ENCODE measurements around the gene CALY. TPM values are rescaled to one million over a fixed set of nuclear protein-coding genes. Genes with fewer than 3 reads are reported as not detected.

CALY gene
- total RNA-seq, 1 experiment from 2014 or later = not detected

- no peak for DNase-seq (ENCODE audit: low read depth)
- in situ Hi-C loops (cut with HindIII; ENCODE audit: low pct_unique_long_range_greater_than_20kb, low sequenced_read_pairs) = no loop called here
Measured at GRCh38 chr10:133281628-133282372, 54.9 kb downstream of the CALY start.

GRCh38 chr10:133281084-133281483 is 55.6 kb downstream of the CALY start:
- DNase-seq (ENCODE audit: low read depth) = no peak
- in situ Hi-C loops (cut with HindIII; ENCODE audit: low pct_unique_long_range_greater_than_20kb, low sequenced_read_pairs) = no loop called here

DNA sequence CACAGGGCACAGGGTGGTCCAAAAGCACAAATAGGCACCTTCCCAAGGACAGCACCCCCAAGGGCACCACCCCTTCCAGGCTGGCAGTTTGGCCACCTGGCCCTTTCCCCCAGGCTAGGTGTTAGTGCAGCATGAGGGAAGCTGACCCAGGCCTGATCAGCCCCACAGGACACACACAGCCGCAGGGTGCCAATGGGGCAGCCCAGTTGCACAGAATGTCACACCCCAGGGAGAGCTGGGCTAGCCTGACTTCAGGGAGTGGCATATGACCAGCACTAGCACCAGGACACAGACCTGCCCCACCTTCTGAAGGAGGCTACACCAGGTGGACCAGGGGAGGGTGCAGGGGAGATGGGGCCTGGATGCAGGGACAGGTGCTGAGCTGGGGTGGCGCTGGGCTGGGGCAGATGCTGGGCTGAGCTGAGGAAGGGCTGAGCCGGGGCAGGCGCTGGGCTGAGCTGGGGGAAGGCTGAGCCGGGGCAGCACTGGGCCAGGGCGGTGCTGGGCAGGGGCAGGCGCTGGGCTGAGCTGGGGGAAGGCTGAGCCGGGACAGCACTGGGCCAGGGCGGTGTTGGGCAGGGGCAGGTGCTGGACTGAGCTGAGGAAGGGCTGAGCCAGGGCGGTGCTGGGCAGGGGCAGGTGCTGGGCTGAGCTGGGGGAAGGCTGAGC is 56.2 kb downstream of the CALY start:
- in situ Hi-C loops (cut with HindIII; ENCODE audit: low pct_unique_long_range_greater_than_20kb, low sequenced_read_pairs) = no loop called here
- DNase-seq (ENCODE audit: low read depth) = no peak

- no peak for DNase-seq (ENCODE audit: low read depth)
- in situ Hi-C loops (cut with HindIII; ENCODE audit: low pct_unique_long_range_greater_than_20kb, low sequenced_read_pairs) = no loop called here
Measured at GRCh38 chr10:133279326-133280226, 57.1 kb downstream of the CALY start.

DNA sequence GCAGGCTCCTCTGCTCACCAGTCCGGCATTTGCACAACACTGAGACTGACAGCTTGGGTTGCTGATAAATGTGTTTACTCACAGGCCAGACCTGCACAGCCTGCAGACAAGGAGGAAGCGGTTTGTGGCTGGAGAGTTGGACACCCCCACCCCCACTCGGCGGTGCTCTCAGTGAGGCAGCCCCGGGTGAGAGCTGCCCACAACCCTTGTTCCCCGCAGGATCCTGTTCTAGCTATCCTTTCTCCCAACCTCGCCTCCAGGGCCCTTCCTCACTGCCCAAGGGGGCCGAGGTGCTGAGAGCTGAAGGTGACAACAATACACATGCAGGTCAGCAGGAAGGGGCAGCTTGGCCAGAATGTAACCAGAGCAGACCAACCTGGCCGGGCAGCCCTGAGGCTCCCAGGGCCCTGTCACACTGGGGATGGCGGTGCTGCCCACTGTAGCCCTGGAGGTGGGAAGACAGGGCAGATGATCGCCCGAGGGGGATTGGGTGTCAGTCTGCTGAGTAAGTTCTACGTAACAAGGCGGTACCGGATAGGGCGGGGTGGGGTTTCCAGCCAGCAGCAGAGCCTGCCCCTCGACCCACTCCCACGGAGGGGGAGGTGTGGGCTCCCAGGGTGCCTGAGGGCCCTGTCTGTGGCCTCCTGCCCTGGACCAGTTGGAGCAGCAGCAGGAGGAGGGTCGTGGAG is 58.0 kb downstream of the CALY start:
- DNase-seq (ENCODE audit: low read depth) = no peak
- in situ Hi-C loops (cut with HindIII; ENCODE audit: low pct_unique_long_range_greater_than_20kb, low sequenced_read_pairs) = no loop called here

DNA sequence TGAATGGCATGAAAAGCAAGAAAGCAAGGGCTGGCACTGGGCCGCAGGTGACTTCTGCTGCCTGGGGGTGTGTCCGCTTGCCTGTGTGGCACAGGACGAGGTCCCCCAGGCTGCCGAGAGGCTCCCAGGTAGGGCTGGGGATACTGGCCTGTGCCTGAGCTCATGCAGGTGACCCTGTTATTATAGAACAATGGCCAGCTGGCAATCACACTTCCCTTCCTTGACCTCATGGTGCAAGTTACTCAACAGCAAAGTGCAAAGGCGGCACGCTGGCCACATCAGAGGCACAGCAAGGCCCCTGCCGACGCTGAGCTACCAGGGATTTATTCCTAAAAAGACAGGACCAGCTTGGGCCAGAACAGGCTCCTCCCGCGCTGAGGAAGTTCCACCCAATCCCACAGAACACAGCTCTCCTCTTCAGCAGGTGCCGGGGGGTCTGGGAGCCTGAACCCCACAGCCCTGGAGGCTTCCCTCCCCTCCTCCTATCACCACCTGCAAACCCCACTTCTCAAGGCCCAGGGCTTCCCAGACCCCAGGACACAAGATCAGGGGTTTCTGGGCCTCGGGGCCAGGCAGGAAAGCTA is 58.6 kb downstream of the CALY start:
- no peak for DNase-seq (ENCODE audit: low read depth)
- in situ Hi-C loops (cut with HindIII; ENCODE audit: low pct_unique_long_range_greater_than_20kb, low sequenced_read_pairs) = no loop called here

GRCh38 chr10:133277277-133277992 is 59.3 kb downstream of the CALY start:
- in situ Hi-C loops (cut with HindIII; ENCODE audit: low pct_unique_long_range_greater_than_20kb, low sequenced_read_pairs) = no loop called here
- no peak for DNase-seq (ENCODE audit: low read depth)

- DNase-seq (ENCODE audit: low read depth) = no peak
- in situ Hi-C loops (cut with HindIII; ENCODE audit: low pct_unique_long_range_greater_than_20kb, low sequenced_read_pairs) = no loop called here
Measured at GRCh38 chr10:133276435-133277201, 60.1 kb downstream of the CALY start, which contains the start of gene ADAM8. TSS of gene ADAM8 (minus strand) at chr10:133276868. CDS start at chr10:133276817, 51 bp downstream.

GRCh38 chr10:133276100-133276434 is 60.6 kb downstream of the CALY start:
- in situ Hi-C loops (cut with HindIII; ENCODE audit: low pct_unique_long_range_greater_than_20kb, low sequenced_read_pairs) = no loop called here

GRCh38 chr10:133275684-133276092 is 61.0 kb downstream of the CALY start:
- in situ Hi-C loops (cut with HindIII; ENCODE audit: low pct_unique_long_range_greater_than_20kb, low sequenced_read_pairs) = no loop called here
- DNase-seq (ENCODE audit: low read depth) = no peak

More at GRCh38 chr10:133276100-133276434, 60.6 kb downstream of the CALY start:
- no peak for DNase-seq (ENCODE audit: low read depth)

DNA sequence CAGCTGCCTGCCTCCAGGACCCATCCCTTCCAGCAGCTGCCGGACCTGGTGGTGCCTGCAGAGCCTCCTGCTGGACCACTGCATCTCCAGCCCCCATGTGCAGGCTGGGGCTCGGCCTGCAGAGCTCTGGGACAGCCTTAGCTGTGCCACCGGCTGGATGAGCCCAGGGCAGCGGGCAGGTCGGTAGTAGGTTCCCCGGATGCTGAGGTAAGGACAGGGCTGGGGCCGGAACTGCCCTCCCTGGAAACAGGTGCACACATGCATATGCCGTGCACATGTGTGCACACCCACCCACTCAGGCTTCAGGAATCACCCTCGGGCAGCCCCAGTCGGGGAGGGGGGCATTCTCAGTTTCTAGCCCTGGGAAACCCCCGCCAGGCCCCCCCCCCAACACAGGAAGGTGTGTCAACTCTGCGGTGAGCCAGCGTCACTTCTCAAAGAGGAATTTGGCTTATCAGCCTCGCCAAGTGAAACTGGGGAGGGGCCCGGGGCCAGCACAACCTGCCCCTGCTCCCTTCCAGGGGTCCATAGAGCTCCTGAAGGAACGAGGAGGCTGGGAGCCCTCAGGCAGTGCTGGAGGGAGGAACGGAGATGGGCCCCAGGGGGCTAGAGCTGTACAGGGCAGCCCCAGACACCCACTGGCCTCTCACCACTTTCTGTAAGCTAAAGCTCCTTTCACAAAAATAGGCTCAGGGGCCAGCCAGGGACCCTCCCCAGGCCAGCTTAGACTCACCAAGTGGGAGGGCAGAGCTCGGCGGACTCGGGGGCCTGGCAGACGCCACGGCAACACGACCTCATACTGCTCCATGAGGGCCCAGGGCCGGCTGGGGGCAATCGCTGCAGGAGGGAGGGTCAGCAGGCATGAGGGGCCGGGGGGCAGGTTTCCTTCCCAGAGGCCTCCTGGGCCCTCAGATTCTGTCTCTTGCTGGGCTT is 61.7 kb downstream of the CALY start:
- no peak for DNase-seq (ENCODE audit: low read depth)
- in situ Hi-C loops (cut with HindIII; ENCODE audit: low pct_unique_long_range_greater_than_20kb, low sequenced_read_pairs) = no loop called here

Other genes with a start within 250 kb of the CALY start
- gene ADGRA1, start 249.0 kb downstream of the CALY start, total RNA-seq (2014; rRNA removed; shearing (Covaris generic); ENCODE audit: low replicate concordance) = not detected in 2 replicates
- gene KNDC1, start 176.7 kb downstream of the CALY start, total RNA-seq (2014; rRNA removed; shearing (Covaris generic); ENCODE audit: low replicate concordance) = 0.90 and 1.1 TPM in 2 replicates
- not detected in 2 replicates for gene UTF1, start 106.7 kb downstream of the CALY start, total RNA-seq (2014; rRNA removed; shearing (Covaris generic); ENCODE audit: low replicate concordance)
- not detected in 2 replicates for gene VENTX, start 99.0 kb downstream of the CALY start, total RNA-seq (2014; rRNA removed; shearing (Covaris generic); ENCODE audit: low replicate concordance)
- gene ADAM8, start 60.0 kb downstream of the CALY start, total RNA-seq (2014; rRNA removed; shearing (Covaris generic); ENCODE audit: low replicate concordance) = 0.55 and 2.9 TPM in 2 replicates
- gene TUBGCP2, start 28.0 kb downstream of the CALY start, total RNA-seq (2014; rRNA removed; shearing (Covaris generic); ENCODE audit: low replicate concordance) = 73.2 and 76.2 TPM in 2 replicates
- 74.5 and 97.5 TPM in 2 replicates for gene ZNF511, start 28.0 kb downstream of the CALY start, total RNA-seq (2014; rRNA removed; shearing (Covaris generic); ENCODE audit: low replicate concordance)
- not detected in 2 replicates for gene PRAP1, start 10.5 kb upstream of the CALY start, total RNA-seq (2014; rRNA removed; shearing (Covaris generic); ENCODE audit: low replicate concordance)
- 26.6 and 38.3 TPM in 2 replicates for gene FUOM, start 21.1 kb upstream of the CALY start, total RNA-seq (2014; rRNA removed; shearing (Covaris generic); ENCODE audit: low replicate concordance)
- gene ECHS1, start 36.5 kb upstream of the CALY start, total RNA-seq (2014; rRNA removed; shearing (Covaris generic); ENCODE audit: low replicate concordance) = 95.9 and 100 TPM in 2 replicates
- gene PAOX, start 42.4 kb upstream of the CALY start, total RNA-seq (2014; rRNA removed; shearing (Covaris generic); ENCODE audit: low replicate concordance) = 12.1 and 16.9 TPM in 2 replicates
- gene MTG1, start 57.3 kb upstream of the CALY start, total RNA-seq (2014; rRNA removed; shearing (Covaris generic); ENCODE audit: low replicate concordance) = 65.6 and 75.7 TPM in 2 replicates
- not detected in 2 replicates for gene SPRN, start 87.7 kb upstream of the CALY start, total RNA-seq (2014; rRNA removed; shearing (Covaris generic); ENCODE audit: low replicate concordance)
- 0.27 TPM in 1 of 2 replicates, not detected in the other for gene SCART1, start 117.0 kb upstream of the CALY start, total RNA-seq (2014; rRNA removed; shearing (Covaris generic); ENCODE audit: low replicate concordance)
- not detected in 2 replicates for gene CYP2E1, start 190.5 kb upstream of the CALY start, total RNA-seq (2014; rRNA removed; shearing (Covaris generic); ENCODE audit: low replicate concordance)
- not detected in 2 replicates for gene SYCE1, start 228.7 kb upstream of the CALY start, total RNA-seq (2014; rRNA removed; shearing (Covaris generic); ENCODE audit: low replicate concordance)

Measured in Caki2 (cell line).